Measurements from ENCODE around the gene SH3GL3.

DNA sequence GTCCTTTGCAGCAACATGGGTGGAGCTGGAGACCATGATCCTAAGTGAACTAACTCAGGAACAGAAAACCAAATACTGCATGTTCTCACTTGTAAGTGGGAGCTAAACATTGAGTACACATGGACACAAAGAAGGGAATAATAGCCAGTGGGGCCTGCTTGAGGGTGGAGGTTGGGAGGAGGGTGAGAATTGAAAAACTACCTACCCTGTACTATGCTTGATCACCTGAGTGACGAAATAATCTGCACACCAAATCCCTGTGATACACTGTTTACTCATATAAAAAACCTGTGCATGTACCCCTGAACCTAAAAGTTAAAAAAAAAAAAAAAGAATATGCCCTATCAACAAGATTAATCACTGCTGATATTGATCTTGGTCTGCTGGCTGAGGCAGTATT, 148.1 kb downstream of the SH3GL3 start:
- TF ChIP-seq, protein P1, sequence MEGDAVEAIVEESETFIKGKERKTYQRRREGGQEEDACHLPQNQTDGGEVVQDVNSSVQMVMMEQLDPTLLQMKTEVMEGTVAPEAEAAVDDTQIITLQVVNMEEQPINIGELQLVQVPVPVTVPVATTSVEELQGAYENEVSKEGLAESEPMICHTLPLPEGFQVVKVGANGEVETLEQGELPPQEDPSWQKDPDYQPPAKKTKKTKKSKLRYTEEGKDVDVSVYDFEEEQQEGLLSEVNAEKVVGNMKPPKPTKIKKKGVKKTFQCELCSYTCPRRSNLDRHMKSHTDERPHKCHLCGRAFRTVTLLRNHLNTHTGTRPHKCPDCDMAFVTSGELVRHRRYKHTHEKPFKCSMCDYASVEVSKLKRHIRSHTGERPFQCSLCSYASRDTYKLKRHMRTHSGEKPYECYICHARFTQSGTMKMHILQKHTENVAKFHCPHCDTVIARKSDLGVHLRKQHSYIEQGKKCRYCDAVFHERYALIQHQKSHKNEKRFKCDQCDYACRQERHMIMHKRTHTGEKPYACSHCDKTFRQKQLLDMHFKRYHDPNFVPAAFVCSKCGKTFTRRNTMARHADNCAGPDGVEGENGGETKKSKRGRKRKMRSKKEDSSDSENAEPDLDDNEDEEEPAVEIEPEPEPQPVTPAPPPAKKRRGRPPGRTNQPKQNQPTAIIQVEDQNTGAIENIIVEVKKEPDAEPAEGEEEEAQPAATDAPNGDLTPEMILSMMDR (tag by site-specific recombination; IDR thresholded peaks at IDR 0.05) = no peak
- TF ChIP-seq RBAK (tag by site-specific recombination; IDR thresholded peaks at IDR 0.05) (no peak), REST (tag by site-specific recombination; IDR thresholded peaks at IDR 0.05) (no peak), HOXA7 (CRISPR knock-in tag; IDR thresholded peaks at IDR 0.05; ENCODE audit: borderline replicate concordance) (no peak), ZNF292 (tag by site-specific recombination; IDR thresholded peaks at IDR 0.05; ENCODE audit: borderline replicate concordance, low read depth) (no peak), ZNF112 (tag by site-specific recombination; IDR thresholded peaks at IDR 0.05) (no peak), GLI4 (tag by site-specific recombination; IDR thresholded peaks at IDR 0.05) (no peak)
- TF ChIP-seq, protein P2, sequence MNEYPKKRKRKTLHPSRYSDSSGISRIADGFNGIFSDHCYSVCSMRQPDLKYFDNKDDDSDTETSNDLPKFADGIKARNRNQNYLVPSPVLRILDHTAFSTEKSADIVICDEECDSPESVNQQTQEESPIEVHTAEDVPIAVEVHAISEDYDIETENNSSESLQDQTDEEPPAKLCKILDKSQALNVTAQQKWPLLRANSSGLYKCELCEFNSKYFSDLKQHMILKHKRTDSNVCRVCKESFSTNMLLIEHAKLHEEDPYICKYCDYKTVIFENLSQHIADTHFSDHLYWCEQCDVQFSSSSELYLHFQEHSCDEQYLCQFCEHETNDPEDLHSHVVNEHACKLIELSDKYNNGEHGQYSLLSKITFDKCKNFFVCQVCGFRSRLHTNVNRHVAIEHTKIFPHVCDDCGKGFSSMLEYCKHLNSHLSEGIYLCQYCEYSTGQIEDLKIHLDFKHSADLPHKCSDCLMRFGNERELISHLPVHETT (tag by site-specific recombination; IDR thresholded peaks at IDR 0.05) = no peak
- TF ChIP-seq, protein P3, sequence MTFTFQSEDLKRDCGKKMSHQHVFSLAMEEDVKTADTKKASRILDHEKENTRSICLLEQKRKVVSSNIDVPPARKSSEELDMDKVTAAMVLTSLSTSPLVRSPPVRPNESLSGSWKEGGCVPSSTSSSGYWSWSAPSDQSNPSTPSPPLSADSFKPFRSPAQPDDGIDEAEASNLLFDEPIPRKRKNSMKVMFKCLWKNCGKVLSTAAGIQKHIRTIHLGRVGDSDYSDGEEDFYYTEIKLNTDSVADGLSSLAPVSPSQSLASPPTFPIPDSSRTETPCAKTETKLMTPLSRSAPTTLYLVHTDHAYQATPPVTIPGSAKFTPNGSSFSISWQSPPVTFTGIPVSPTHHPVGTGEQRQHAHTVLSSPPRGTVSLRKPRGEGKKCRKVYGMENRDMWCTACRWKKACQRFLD (tag by site-specific recombination; IDR thresholded peaks at IDR 0.05) = no peak
